Measurements from ENCODE around the gene METTL24. TPM values are rescaled to one million over a fixed set of nuclear protein-coding genes. Genes with fewer than 3 reads are reported as not detected.

METTL24 gene
- total and polyA plus RNA-seq, 10 of the 15 experiments (the other 5 are each of a cell fraction or from before 2014, with no cell fraction given), result 0.20 TPM; not detected in 9

- no peak for TF ChIP-seq NR2C2 (IDR thresholded peaks at IDR 0.05; ENCODE audit: borderline replicate concordance, control insufficient read depth, insufficient read length, low read depth)
- no peak for TF ChIP-seq YY1 (IDR thresholded peaks at IDR 0.05; ENCODE audit: low read depth, low read length)
- no peak for TF ChIP-seq BMI1 (IDR thresholded peaks at IDR 0.05; ENCODE audit: borderline replicate concordance)
- no peak for TF ChIP-seq KAT2A (conservative IDR thresholded peaks at IDR 0.05; ENCODE audit: control insufficient read depth, low read depth, low read length)
These were observed 42.2 kb downstream of the METTL24 start (continued) for GRCh38 chr6:110315869-110316398.

GRCh38 chr6:110315207-110315868, 42.8 kb downstream of the METTL24 start:
- ChIA-PET POLR2A (no interaction called here), SMC1A (ENCODE audit: uncharacterized antibody, unreplicated experiment) (no interaction called here), CTCF (no interaction called here), RAD21 (ENCODE audit: unreplicated experiment) (no interaction called here)
- Histone ChIP-seq H3K27ac (ENCODE audit: control insufficient read depth, insufficient read depth) (no peak overlapping the region), H3K9me3 (replicated peaks; ENCODE audit: control insufficient read depth, insufficient read depth, low read length) (no peaks in the 10 kb centered on the region), H3K4me1 (ENCODE audit: control insufficient read depth, insufficient read depth, low read length) (peaks cover 7% of the 10 kb centered on the region), H3K4me2 (ENCODE audit: control insufficient read depth, insufficient read depth) (no peak overlapping the region), H3K27me3 (replicated peaks in 1 of 2; ENCODE audit: control insufficient read depth in 2 of 2, insufficient read depth in 2 of 2, low read length in 1 of 2) (no peaks in the 10 kb centered on the region), H4K20me1 (ENCODE audit: control insufficient read depth, insufficient read depth) (no peaks in the 10 kb centered on the region), H2AFZ (ENCODE audit: control insufficient read depth, low read depth, low read length) (no peak overlapping the region), H3K36me3 (ENCODE audit: control insufficient read depth in 2 of 2, insufficient read depth in 2 of 2, low read length in 1 of 2) (no peaks in the 10 kb centered on the region), H3K4me3 (no peak overlapping the region), H3K79me2 (ENCODE audit: control insufficient read depth, insufficient read depth, low read length) (no peaks in the 10 kb centered on the region), H3K9ac (ENCODE audit: control insufficient read depth, insufficient read depth, low read length) (no peak overlapping the region)
- no TSS peak for BruUV-seq (replicated peaks)
- TF ChIP-seq CBX5 (IDR thresholded peaks at IDR 0.05; ENCODE audit: low read depth) (no peak), SUPT20H (IDR thresholded peaks at IDR 0.05; ENCODE audit: borderline replicate concordance, control insufficient read depth, low read depth, low read length) (no peak)
- FAIRE-seq, result no peak
- 45% methylated on average over 6 of the region's 6 CpGs for WGBS (ENCODE audit: insufficient coverage, insufficient replicate concordance, low lambda C conversion rate, missing lambda C conversion rate)
- in situ Hi-C loops (cut with MboI) (no loop called here), intact Hi-C loops (cut with micrococcal nuclease; ENCODE audit: unreplicated experiment) (no loop called here)
- no peak for DNase-seq (ENCODE audit: low read depth, low spot score)
- ATAC-seq, result no peak

Measured in GM12878 (cell line).